ENCODE results near the gene PRF1. TPM values are rescaled to one million over a fixed set of nuclear protein-coding genes. Genes with fewer than 3 reads are reported as not detected.

PRF1 gene
- total RNA-seq, 1 donor from 2014 or later, result 103 TPM

DNA sequence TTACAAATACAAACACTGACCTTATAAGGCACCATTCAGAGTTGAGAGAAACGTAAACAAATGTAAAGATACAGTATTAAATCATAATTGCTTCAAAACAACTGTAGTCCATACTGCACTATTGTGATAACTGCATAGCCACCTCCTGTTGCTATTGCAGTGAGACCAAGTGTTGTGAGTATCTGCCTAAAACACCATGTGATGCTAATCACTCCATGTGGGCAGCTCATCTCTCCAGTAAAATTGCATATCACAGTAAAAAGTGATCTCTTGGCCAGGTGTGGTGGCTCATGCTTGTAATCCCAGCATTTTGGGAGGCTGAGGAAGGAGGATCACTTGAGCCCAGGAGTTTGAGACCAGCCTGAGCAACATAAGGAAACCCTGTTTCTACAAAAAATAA, 26.8 kb upstream of the PRF1 start:
- no peak overlapping the region for H3K4me3 Mint-ChIP-seq
- no peaks in the 10 kb centered on the region for H3K4me1 Mint-ChIP-seq (ENCODE audit: low read depth)
- no peak overlapping the region for H3K27ac Mint-ChIP-seq
- intact Hi-C loops (cut with micrococcal nuclease), result no loop called here
- peaks cover 25% of the 10 kb centered on the region for H3K27me3 Mint-ChIP-seq (ENCODE audit: insufficient read depth)
- H3K9me3 Mint-ChIP-seq, result peaks cover 14% of the 10 kb centered on the region
- peaks cover 2% of the 10 kb centered on the region for H3K36me3 Mint-ChIP-seq (ENCODE audit: low read depth)
- DNase-seq (ENCODE audit: low spot score), result no peak

DNA sequence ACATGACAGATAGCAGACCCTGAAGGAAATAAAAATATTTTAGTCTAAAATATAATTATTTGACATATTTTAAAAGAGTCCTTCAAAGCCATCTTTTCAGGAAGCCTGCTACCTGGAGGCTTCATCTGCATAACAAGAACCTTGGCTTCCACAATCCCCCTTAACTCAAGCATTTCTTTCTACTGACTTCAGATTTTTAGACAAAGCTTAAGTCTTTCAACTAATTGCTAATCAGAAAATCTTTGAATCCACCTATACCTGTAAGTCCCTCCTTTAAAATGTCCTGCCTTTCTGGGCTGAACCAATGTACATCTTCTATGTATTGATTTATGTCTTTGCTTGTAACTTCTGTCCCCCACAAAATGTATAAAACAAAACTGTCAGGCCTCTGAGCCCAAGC, 23.5 kb upstream of the PRF1 start:
- Mint-ChIP-seq H3K27me3 (ENCODE audit: insufficient read depth) (peaks cover 13% of the 10 kb centered on the region), H3K36me3 (ENCODE audit: low read depth) (peaks cover 2% of the 10 kb centered on the region), H3K4me3 (no peak overlapping the region), H3K9me3 (peaks cover 18% of the 10 kb centered on the region), H3K27ac (no peak overlapping the region), H3K4me1 (ENCODE audit: low read depth) (no peaks in the 10 kb centered on the region)
- intact Hi-C loops (cut with micrococcal nuclease), result no loop called here
- DNase-seq (ENCODE audit: low spot score), result no peak

DNA sequence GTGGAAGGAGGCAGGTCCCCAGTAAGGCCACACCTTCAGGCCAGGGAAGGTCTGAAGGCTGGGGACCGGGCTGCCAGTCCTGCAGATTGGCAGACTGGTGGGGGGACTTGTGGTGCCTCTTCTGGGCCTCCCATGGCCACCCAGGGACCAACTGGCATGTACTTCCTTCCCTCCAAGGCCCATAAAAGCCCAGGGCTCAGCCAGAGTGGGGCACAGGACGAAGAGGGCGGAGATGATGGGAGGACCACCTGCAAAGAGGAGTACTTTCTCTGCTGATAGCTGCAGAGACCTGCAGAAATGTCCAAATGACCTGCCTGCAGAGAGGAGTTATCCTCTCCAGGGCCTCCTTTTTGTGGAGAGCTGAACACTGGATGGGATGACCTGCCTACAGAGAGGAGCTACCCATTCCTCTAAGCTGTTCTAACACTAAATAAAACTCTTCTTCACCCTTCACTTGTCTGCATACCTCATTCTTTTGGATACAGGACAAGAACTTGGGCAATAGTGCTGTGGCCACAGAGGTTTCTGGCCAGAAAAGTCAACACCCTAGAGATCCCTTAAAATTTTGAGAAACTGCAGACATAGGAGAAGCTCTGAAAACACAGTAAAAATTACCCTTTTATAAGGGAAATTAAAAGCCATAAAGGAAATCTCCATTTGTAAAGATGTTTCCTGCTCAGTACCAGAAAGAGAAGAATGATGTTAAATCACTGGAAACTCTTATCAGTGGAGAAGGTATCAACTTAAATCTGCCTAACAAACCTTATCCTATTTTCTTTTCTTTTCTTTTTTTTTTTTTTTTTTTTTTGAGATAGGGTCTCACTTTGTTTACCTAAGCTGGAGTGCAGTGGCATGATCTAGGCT, 20.7 kb upstream of the PRF1 start:
- H3K4me1 Mint-ChIP-seq (ENCODE audit: low read depth), result peaks cover 12% of the 10 kb centered on the region
- intact Hi-C loops (cut with micrococcal nuclease), result no loop called here
- no peak for DNase-seq (ENCODE audit: low spot score)

DNA sequence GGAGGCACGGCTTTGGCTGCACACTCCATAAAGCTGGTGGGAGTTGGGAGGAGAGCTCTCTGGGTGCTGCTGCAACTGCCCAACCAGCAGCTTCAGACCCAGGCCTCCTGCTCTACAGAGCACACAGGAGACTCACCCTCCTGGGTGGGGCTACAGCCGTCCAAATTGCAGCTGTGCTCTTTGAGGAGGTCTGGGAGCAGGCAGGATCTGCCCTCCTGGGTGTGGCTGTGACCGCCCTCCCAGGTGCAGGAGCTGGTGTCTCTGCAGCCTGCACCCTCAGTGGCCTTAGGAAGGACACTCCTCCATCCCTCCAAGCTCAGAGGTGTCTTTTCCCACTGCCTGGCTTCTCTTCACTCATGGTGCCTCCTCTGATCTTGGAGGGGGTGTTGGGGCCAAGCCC, 20.0 kb upstream of the PRF1 start:
- intact Hi-C loops (cut with micrococcal nuclease), result no loop called here
- no peak for DNase-seq (ENCODE audit: low spot score)
- no peak overlapping the region for H3K27ac Mint-ChIP-seq

More for the DNA sequence above, 20.7 kb upstream of the PRF1 start:
- H3K4me3 Mint-ChIP-seq, result no peak overlapping the region
- no peak overlapping the region for H3K27ac Mint-ChIP-seq
- peaks cover 29% of the 10 kb centered on the region for H3K9me3 Mint-ChIP-seq
- H3K27me3 Mint-ChIP-seq (ENCODE audit: insufficient read depth), result peaks cover 8% of the 10 kb centered on the region
- peaks cover 9% of the 10 kb centered on the region for H3K36me3 Mint-ChIP-seq (ENCODE audit: low read depth)

DNA sequence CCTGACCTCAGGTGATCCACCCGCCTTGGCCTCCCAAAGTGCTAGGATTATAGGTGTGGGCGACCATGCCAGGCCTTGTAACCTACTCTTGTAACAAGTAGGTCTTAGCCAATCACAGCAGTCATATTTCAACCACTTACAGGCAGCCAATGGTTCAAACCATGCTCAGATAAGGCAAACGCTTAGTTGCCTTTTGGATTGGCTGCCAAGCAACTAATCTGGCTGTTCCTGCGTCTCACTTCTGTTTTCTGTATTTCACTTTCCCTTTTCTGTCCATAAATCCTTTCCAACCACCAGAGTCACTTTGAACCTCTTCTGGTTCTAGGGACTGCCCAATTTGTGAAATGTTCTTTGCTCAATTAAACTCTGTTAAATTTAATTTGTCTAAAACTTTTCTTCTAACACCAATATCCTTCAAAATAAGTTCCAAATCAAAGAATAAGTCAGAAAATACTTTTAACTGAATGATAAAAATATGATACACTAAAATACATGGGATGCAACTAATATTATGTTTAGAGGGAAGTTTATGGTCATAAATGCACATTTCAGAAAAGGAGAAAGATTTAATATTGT, 19.1 kb upstream of the PRF1 start:
- Mint-ChIP-seq H3K27ac (no peak overlapping the region), H3K4me3 (no peak overlapping the region), H3K27me3 (ENCODE audit: insufficient read depth) (peaks cover 9% of the 10 kb centered on the region), H3K36me3 (ENCODE audit: low read depth) (peaks cover 7% of the 10 kb centered on the region), H3K4me1 (ENCODE audit: low read depth) (peaks cover 28% of the 10 kb centered on the region), H3K9me3 (peaks cover 25% of the 10 kb centered on the region)
- intact Hi-C loops (cut with micrococcal nuclease), result no loop called here
- DNase-seq (ENCODE audit: low spot score), result no peak

More for the DNA sequence above, 20.0 kb upstream of the PRF1 start:
- H3K36me3 Mint-ChIP-seq (ENCODE audit: low read depth), result peaks cover 7% of the 10 kb centered on the region
- H3K4me3 Mint-ChIP-seq, result no peak overlapping the region
- peaks cover 19% of the 10 kb centered on the region for H3K4me1 Mint-ChIP-seq (ENCODE audit: low read depth)
- peaks cover 26% of the 10 kb centered on the region for H3K9me3 Mint-ChIP-seq
- peaks cover 10% of the 10 kb centered on the region for H3K27me3 Mint-ChIP-seq (ENCODE audit: insufficient read depth)

GRCh38 chr10:70620020-70620289, 17.4 kb upstream of the PRF1 start:
- Mint-ChIP-seq H3K36me3 (ENCODE audit: low read depth) (peaks cover 7% of the 10 kb centered on the region), H3K9me3 (peaks cover 25% of the 10 kb centered on the region), H3K27me3 (ENCODE audit: insufficient read depth) (peaks cover 7% of the 10 kb centered on the region), H3K4me3 (no peak overlapping the region), H3K27ac (no peak overlapping the region), H3K4me1 (ENCODE audit: low read depth) (peaks cover 39% of the 10 kb centered on the region)
- intact Hi-C loops (cut with micrococcal nuclease), result no loop called here
- DNase-seq (ENCODE audit: low spot score), result no peak

DNA sequence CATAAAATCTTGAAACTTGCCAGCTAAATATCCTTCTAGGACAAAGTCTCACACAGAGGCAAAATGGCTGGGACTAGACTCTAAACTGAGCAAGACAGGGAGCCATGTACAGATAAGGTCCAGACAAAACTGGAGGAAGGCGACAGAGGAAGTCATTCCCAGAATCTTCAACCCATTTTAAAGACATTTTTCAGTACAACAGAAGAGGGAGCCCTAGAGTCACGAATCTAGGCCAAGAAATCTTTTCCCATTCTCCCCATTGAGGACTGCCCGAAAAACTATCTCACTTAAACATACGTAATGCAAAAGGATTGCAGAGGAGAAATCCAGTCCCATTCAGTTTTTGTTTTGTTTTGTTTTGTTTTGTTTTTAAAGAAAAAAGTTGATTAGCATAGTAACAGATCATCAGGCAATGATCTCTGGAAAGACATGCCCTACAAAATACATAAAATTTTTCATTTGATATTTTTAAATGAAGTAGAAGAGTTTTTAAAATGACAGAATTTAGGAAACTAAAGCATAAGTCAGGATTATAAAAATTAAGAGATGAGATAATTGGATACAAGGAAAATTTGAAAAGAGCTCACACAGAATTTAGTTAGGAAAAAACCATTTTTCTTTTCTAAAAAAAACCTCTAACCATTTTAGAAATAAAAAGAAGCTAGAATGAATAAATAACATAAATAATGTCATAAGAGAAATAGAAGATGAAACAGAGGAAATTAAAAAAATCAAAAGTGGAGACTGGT, 16.9 kb upstream of the PRF1 start:
- H3K4me1 Mint-ChIP-seq (ENCODE audit: low read depth), result peaks cover 44% of the 10 kb centered on the region
- H3K27me3 Mint-ChIP-seq (ENCODE audit: insufficient read depth), result peaks cover 7% of the 10 kb centered on the region
- intact Hi-C loops (cut with micrococcal nuclease), result loop anchor here (1.0 to 5.0 kb wide), 3 partner anchors 140 to 197 kb away; partner anchors contain the start of gene PALD1
- peak overlapping the region; percentile 88 for H3K27ac Mint-ChIP-seq
- peaks cover 25% of the 10 kb centered on the region for H3K9me3 Mint-ChIP-seq
- no peak overlapping the region for H3K4me3 Mint-ChIP-seq
- DNase-seq (ENCODE audit: low spot score), result no peak
- H3K36me3 Mint-ChIP-seq (ENCODE audit: low read depth), result peaks cover 8% of the 10 kb centered on the region

DNA sequence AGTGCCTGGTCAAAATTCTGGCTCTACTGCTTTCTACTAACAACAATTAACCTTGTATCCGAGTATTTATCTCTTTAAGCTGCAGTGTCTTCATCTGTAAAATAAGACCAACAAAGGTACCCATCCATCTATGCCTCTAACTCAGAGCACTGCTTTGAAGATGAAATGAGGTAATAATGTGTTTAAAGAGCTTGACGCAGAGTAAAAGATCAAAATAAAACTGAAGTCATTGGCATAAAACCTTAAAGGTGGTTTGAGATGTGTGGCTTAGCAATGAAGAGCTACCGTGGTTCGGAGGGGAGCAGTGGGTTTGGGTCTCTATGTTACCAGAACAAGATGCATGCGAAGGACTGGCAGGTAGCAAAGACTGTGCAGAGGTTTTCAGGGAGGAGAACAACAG, 16.1 kb upstream of the PRF1 start:
- peak overlapping the region; percentile 88 for H3K27ac Mint-ChIP-seq
- no peak for DNase-seq (ENCODE audit: low spot score)
- no peak overlapping the region for H3K4me3 Mint-ChIP-seq
- intact Hi-C loops (cut with micrococcal nuclease), result loop anchor here (1.0 to 5.0 kb wide), 10 partner anchors 16 to 262 kb away; partner anchors contain the start of genes PALD1 and PRF1
- peaks cover 8% of the 10 kb centered on the region for H3K36me3 Mint-ChIP-seq (ENCODE audit: low read depth)
- H3K9me3 Mint-ChIP-seq, result peaks cover 25% of the 10 kb centered on the region
- peaks cover 52% of the 10 kb centered on the region for H3K4me1 Mint-ChIP-seq (ENCODE audit: low read depth)
- H3K27me3 Mint-ChIP-seq (ENCODE audit: insufficient read depth), result peaks cover 4% of the 10 kb centered on the region

DNA sequence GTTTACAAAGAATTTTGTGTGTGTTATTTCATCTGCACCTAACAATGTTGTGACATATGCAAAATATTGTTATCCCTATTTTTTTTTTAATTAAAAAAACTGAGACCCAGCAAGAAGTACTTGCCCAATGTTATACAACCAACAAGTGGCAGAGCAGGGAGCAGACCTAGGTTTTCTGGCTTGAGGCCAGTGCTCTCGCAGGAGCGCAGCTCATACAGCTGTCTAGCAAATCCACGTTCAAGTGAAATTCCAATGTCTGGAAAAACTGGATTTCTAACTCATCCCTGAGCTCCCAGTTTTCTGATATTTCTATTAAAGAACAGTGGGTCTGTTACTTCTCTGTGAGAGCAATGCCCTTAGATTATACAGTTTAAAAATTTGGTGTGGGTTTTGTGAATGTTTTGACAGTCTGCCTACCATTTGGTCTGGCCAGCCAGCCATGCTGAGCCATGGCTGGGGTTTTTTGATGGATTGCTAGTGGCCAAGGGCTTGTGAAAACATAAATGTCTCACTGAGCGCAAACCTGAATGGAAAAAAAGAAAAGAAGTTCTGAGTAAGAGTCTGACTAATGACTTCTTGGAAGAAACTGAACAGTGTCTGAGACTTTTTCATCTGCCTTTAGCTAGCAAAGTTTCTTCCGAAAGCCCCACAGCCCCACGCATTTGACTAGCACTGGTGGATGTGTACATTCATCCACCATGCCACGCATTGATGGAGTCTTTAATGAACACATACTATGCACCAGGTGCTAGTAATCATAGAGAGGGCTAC, 15.4 kb upstream of the PRF1 start:
- Mint-ChIP-seq H3K4me1 (ENCODE audit: low read depth) (peaks cover 52% of the 10 kb centered on the region), H3K36me3 (ENCODE audit: low read depth) (peaks cover 8% of the 10 kb centered on the region), H3K27me3 (ENCODE audit: insufficient read depth) (peaks cover 4% of the 10 kb centered on the region), H3K4me3 (peak overlapping the region; percentile 17), H3K9me3 (peaks cover 25% of the 10 kb centered on the region), H3K27ac (peak overlapping the region; percentile 88)
- intact Hi-C loops (cut with micrococcal nuclease), result loop anchor here (1.0 to 5.0 kb wide), 9 partner anchors 16 to 262 kb away; partner anchors contain the start of genes PALD1 and PRF1
- no peak for DNase-seq (ENCODE audit: low spot score)

- Mint-ChIP-seq H3K9me3 (peaks cover 24% of the 10 kb centered on the region), H3K27ac (peak overlapping the region; percentile 57), H3K27me3 (ENCODE audit: insufficient read depth) (peaks cover 4% of the 10 kb centered on the region), H3K36me3 (ENCODE audit: low read depth) (peaks cover 8% of the 10 kb centered on the region), H3K4me1 (ENCODE audit: low read depth) (peaks cover 58% of the 10 kb centered on the region), H3K4me3 (no peak overlapping the region)
- intact Hi-C loops (cut with micrococcal nuclease), result loop anchor here (5.0 kb wide), 1 partner anchor 139 kb away; the partner anchor contains the start of gene PALD1
- no peak for DNase-seq (ENCODE audit: low spot score)
Observed at GRCh38 chr10:70616761-70617160, 14.2 kb upstream of the PRF1 start.

GRCh38 chr10:70615784-70616522, 13.4 kb upstream of the PRF1 start:
- H3K4me1 Mint-ChIP-seq (ENCODE audit: low read depth), result peaks cover 59% of the 10 kb centered on the region
- no peak overlapping the region for H3K4me3 Mint-ChIP-seq
- H3K27ac Mint-ChIP-seq, result no peak overlapping the region

GRCh38 chr10:70615211-70615610, 12.7 kb upstream of the PRF1 start:
- no peak for DNase-seq (ENCODE audit: low spot score)
- Mint-ChIP-seq H3K4me3 (no peak overlapping the region), H3K4me1 (ENCODE audit: low read depth) (peaks cover 66% of the 10 kb centered on the region), H3K36me3 (ENCODE audit: low read depth) (peaks cover 6% of the 10 kb centered on the region), H3K9me3 (peaks cover 15% of the 10 kb centered on the region), H3K27me3 (ENCODE audit: insufficient read depth) (peaks cover 4% of the 10 kb centered on the region), H3K27ac (no peak overlapping the region)
- intact Hi-C loops (cut with micrococcal nuclease), result loop anchor here (5.0 kb wide), 1 partner anchor 138 kb away; the partner anchor contains the start of gene PALD1

More at GRCh38 chr10:70615784-70616522, 13.4 kb upstream of the PRF1 start:
- Mint-ChIP-seq H3K36me3 (ENCODE audit: low read depth) (peaks cover 8% of the 10 kb centered on the region), H3K27me3 (ENCODE audit: insufficient read depth) (peaks cover 5% of the 10 kb centered on the region), H3K9me3 (peaks cover 21% of the 10 kb centered on the region)
- intact Hi-C loops (cut with micrococcal nuclease), result loop anchor here (5.0 kb wide), 1 partner anchor 139 kb away; the partner anchor contains the start of gene PALD1
- DNase-seq (ENCODE audit: low spot score), result no peak

All from activated T-helper 1 cell treated with anti-CD3 and anti-CD28 coated beads, Interleukin-12 subunit alpha, Interleukin-12 subunit beta, Interleukin-2, Interleukin-4 antibody, amounts not matched to agents 30 ng/mL and 10 ng/mL and 1 ng/mL, durations not matched to agents 14 hours and 24 hours and 36 hours (primary cell).